Measurements from ENCODE around the gene GABBR2. TPM values are rescaled to one million over a fixed set of nuclear protein-coding genes. Genes with fewer than 3 reads are reported as not detected.

Gene GABBR2
- total and polyA plus RNA-seq, 4 experiments from 2014 or later: not detected

GRCh38 chr9:98551511-98552286 is 157.0 kb downstream of the GABBR2 start:
- no peak for DNase-seq
- ChIA-PET CTCF (ENCODE audit: partially characterized antibody) (no interaction called here), POLR2A (ENCODE audit: partially characterized antibody) (no interaction called here)
- Mint-ChIP-seq H3K4me3 (no peak overlapping the region), H3K27ac (no peak overlapping the region), H3K9me3 (no peaks in the 10 kb centered on the region), H3K36me3 (no peaks in the 10 kb centered on the region), H3K27me3 (peaks cover 2 to 10% of the 10 kb centered on the region in 2 donors), H3K4me1 (no peaks in the 10 kb centered on the region)
- H3K27ac ChIP-seq (ENCODE audit: low read depth, low read length): no peak overlapping the region
- H3K9me3 ChIP-seq (ENCODE audit: control insufficient read depth in 1 of 2, low read length in 2 of 2): no peaks in the 10 kb centered on the region
- intact Hi-C loops (cut with micrococcal nuclease): loop anchor here (10.0 kb wide), 1 partner anchor 213 kb away; no protein-coding TSS in a partner anchor
- H3K4me1 ChIP-seq (ENCODE audit: insufficient read depth, low read length): no peaks in the 10 kb centered on the region
- no peak overlapping the region for H3K4me3 ChIP-seq (ENCODE audit: low read length in 2 of 2)
- no peaks in the 10 kb centered on the region for H3K27me3 ChIP-seq (ENCODE audit: insufficient read depth, low read length)
- no peaks in the 10 kb centered on the region for H3K36me3 ChIP-seq (ENCODE audit: insufficient read depth, low read length)

DNA sequence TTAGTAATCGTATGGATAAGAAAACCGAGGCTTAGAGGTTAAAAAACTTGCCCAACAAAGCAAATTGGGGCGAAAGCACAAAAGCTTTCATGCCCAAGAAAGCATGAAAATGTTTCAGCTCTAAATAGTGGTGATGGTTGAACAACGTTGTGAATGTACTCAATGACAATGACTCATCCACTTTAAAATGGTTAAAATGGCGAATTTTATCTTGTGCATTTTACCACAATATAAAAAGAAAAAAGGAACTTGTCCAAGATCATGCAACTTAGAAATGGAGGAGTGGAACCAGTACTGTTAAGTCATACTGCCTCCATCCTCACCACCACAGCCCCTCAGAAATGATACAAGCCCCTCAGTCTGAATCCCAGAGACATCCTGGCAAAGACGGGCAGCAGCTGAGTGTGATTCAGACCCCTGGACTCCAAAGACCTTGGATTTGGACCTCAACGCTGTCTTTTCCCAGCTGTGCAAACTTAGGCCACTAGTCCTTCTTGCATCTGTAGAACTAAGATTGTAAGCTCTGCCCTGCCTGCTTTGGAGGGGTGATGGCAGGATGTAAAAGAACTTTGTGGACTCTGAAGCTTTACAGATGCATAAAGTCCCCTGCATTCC is 158.4 kb downstream of the GABBR2 start:
- H3K4me3 Mint-ChIP-seq: no peak overlapping the region
- H3K36me3 Mint-ChIP-seq: no peaks in the 10 kb centered on the region
- no peaks in the 10 kb centered on the region for H3K27me3 ChIP-seq (ENCODE audit: insufficient read depth, low read length)
- POLR2A ChIA-PET (ENCODE audit: partially characterized antibody): no interaction called here
- intact Hi-C loops (cut with micrococcal nuclease): loop anchor here (10.0 kb wide), 1 partner anchor 214 kb away; no protein-coding TSS in a partner anchor
- CTCF ChIA-PET (ENCODE audit: partially characterized antibody): no interaction called here
- no peaks in the 10 kb centered on the region for H3K4me1 ChIP-seq (ENCODE audit: insufficient read depth, low read length)
- H3K4me3 ChIP-seq (ENCODE audit: low read length in 2 of 2): no peak overlapping the region
- H3K9me3 Mint-ChIP-seq: no peaks in the 10 kb centered on the region
- no peak for DNase-seq
- no peaks in the 10 kb centered on the region for H3K9me3 ChIP-seq (ENCODE audit: control insufficient read depth in 1 of 2, low read length in 2 of 2)
- H3K4me1 Mint-ChIP-seq: no peaks in the 10 kb centered on the region
- H3K36me3 ChIP-seq (ENCODE audit: insufficient read depth, low read length): no peaks in the 10 kb centered on the region
- peaks cover 2 to 7% of the 10 kb centered on the region in 2 donors for H3K27me3 Mint-ChIP-seq
- H3K27ac ChIP-seq (ENCODE audit: low read depth, low read length): no peak overlapping the region
- H3K27ac Mint-ChIP-seq: no peak overlapping the region

DNA sequence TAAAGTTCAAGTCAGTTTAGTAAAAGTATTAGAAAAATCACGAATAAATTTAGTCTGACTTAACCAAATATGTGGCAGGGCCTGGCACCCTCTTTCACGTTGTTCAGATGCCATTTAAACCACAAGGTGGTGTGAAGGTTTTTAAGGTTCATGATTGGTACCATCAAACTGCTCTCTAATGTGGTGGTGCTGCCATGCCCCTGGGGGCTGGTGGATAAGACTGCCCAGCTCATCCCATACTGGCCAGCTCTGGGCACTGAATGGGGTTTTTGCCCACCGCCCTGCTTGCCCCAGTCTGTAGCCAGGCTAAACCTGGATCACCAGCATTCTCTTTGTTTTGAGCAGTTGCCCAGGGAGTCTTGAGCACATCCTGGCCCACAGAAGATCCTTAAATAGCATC is 159.3 kb downstream of the GABBR2 start:
- Histone ChIP-seq H3K9me3 (ENCODE audit: control insufficient read depth in 1 of 2, low read length in 2 of 2) (no peaks in the 10 kb centered on the region), H3K27ac (ENCODE audit: low read depth, low read length) (no peak overlapping the region), H3K36me3 (ENCODE audit: insufficient read depth, low read length) (no peaks in the 10 kb centered on the region), H3K4me3 (ENCODE audit: low read length in 2 of 2) (no peak overlapping the region), H3K4me1 (ENCODE audit: insufficient read depth, low read length) (no peaks in the 10 kb centered on the region), H3K27me3 (ENCODE audit: insufficient read depth, low read length) (no peaks in the 10 kb centered on the region)
- H3K4me3 Mint-ChIP-seq: no peak overlapping the region
- ChIA-PET POLR2A (ENCODE audit: partially characterized antibody) (no interaction called here), CTCF (ENCODE audit: partially characterized antibody) (no interaction called here)
- intact Hi-C loops (cut with micrococcal nuclease): no loop called here
- no peaks in the 10 kb centered on the region for H3K36me3 Mint-ChIP-seq
- no peak for DNase-seq
- no peak overlapping the region for H3K27ac Mint-ChIP-seq
- no peaks in the 10 kb centered on the region for H3K9me3 Mint-ChIP-seq
- no peaks in the 10 kb centered on the region for H3K4me1 Mint-ChIP-seq
- peaks cover 2 to 7% of the 10 kb centered on the region in 2 donors for H3K27me3 Mint-ChIP-seq

DNA sequence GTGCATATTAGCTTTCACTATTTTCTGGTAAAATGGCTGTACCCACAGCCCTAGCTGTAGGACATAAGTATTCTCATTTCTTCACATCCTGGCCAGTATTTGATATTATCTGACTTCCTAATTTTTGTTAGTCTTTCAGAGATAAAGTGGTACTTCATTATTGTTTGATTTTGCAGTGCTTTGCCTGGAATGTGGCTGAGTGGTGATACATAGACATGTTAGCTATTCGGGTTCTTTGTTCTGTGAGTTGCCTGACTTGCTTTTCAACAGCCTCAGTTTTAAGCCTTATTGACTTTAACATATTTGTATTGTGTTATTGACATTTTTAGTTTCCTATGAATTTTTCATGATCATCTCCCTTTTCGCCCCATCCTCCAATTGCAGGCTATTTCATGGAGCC is 161.1 kb downstream of the GABBR2 start:
- peaks cover 0 to 2% of the 10 kb centered on the region in 2 donors for H3K27me3 Mint-ChIP-seq
- H3K9me3 ChIP-seq (ENCODE audit: control insufficient read depth in 1 of 2, low read length in 2 of 2): no peaks in the 10 kb centered on the region
- no peaks in the 10 kb centered on the region for H3K27me3 ChIP-seq (ENCODE audit: insufficient read depth, low read length)
- H3K9me3 Mint-ChIP-seq: no peaks in the 10 kb centered on the region
- no peak overlapping the region for H3K4me3 Mint-ChIP-seq
- H3K36me3 ChIP-seq (ENCODE audit: insufficient read depth, low read length): no peaks in the 10 kb centered on the region
- no peaks in the 10 kb centered on the region for H3K4me1 ChIP-seq (ENCODE audit: insufficient read depth, low read length)
- H3K27ac Mint-ChIP-seq: no peak overlapping the region
- H3K36me3 Mint-ChIP-seq: no peaks in the 10 kb centered on the region
- DNase-seq: no peak
- peaks cover 0 to 2% (median under 1%) of the 10 kb centered on the region in 4 donors for H3K4me1 Mint-ChIP-seq
- no peak overlapping the region for H3K4me3 ChIP-seq (ENCODE audit: low read length in 2 of 2)
- POLR2A ChIA-PET (ENCODE audit: partially characterized antibody): no interaction called here
- CTCF ChIA-PET (ENCODE audit: partially characterized antibody): no interaction called here
- H3K27ac ChIP-seq (ENCODE audit: low read depth, low read length): no peak overlapping the region
- intact Hi-C loops (cut with micrococcal nuclease): no loop called here

DNA sequence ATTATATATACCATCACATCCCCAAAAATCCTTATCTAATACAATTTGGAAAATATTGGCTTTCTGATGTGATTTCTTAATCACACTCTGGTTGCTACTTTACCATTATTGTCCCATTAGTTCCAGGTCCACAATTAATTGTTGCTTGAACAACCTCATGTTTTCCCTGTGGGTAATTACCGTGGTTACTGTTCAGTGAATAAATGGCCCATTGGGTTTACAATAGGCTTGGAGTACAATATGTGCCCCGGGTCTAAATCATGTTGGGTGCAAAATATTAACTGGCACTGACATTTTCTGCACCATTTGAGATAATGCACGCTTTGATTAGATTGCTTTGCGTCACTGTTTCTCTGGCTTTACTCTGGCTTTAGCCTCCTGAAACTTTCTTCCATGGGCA is 163.7 kb downstream of the GABBR2 start:
- intact Hi-C loops (cut with micrococcal nuclease): no loop called here
- no peak overlapping the region for H3K4me3 ChIP-seq (ENCODE audit: low read length in 2 of 2)
- no peaks in the 10 kb centered on the region for H3K27me3 ChIP-seq (ENCODE audit: insufficient read depth, low read length)
- no peak overlapping the region for H3K27ac Mint-ChIP-seq
- H3K27ac ChIP-seq (ENCODE audit: low read depth, low read length): no peak overlapping the region
- no peaks in the 10 kb centered on the region for H3K4me1 ChIP-seq (ENCODE audit: insufficient read depth, low read length)
- H3K36me3 Mint-ChIP-seq: no peaks in the 10 kb centered on the region
- peaks cover 0 to 2% (median under 1%) of the 10 kb centered on the region in 4 donors for H3K4me1 Mint-ChIP-seq
- H3K9me3 ChIP-seq (ENCODE audit: control insufficient read depth in 1 of 2, low read length in 2 of 2): no peaks in the 10 kb centered on the region
- CTCF ChIA-PET (ENCODE audit: partially characterized antibody): no interaction called here
- POLR2A ChIA-PET (ENCODE audit: partially characterized antibody): no interaction called here
- H3K27me3 Mint-ChIP-seq: no peaks in the 10 kb centered on the region
- DNase-seq: no peak
- no peaks in the 10 kb centered on the region for H3K36me3 ChIP-seq (ENCODE audit: insufficient read depth, low read length)
- no peak overlapping the region for H3K4me3 Mint-ChIP-seq
- no peaks in the 10 kb centered on the region for H3K9me3 Mint-ChIP-seq

DNA sequence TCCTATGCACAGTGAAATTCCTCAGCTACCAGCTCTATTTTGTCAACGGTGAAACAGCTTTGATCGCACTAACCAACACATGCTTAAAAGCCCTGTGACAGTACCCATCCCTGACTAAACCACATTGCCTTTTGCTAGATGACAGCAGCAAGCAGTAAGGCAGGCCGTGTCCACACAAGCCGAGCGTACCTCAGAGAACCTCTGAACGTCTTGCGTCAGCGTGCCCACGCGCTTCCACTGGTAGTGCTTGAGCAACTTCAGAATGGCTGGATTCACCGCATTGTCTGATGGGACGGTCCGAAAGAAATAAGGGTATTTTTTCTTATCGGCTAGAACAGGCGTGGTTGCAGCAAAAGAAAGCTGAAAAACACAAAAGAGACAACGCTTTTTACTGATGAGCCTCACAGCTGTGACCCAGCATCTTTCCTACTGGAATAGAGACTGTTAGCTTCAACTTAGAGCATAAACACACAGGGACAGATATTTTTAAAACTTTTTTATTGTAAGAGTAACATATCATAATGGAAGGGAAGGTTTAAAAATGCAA is 167.0 kb downstream of the GABBR2 start:
- ChIA-PET POLR2A (ENCODE audit: partially characterized antibody) (no interaction called here), CTCF (ENCODE audit: partially characterized antibody) (no interaction called here)
- intact Hi-C loops (cut with micrococcal nuclease): no loop called here
- Mint-ChIP-seq H3K27me3 (peaks cover 0 to 4% of the 10 kb centered on the region in 2 donors), H3K27ac (no peak overlapping the region), H3K36me3 (no peaks in the 10 kb centered on the region), H3K9me3 (no peaks in the 10 kb centered on the region), H3K4me1 (peaks cover 0 to 2% (median under 1%) of the 10 kb centered on the region in 4 donors), H3K4me3 (no peak overlapping the region)
- no peaks in the 10 kb centered on the region for H3K36me3 ChIP-seq (ENCODE audit: insufficient read depth, low read length)
- H3K4me3 ChIP-seq (ENCODE audit: low read length in 2 of 2): no peak overlapping the region
- no peaks in the 10 kb centered on the region for H3K27me3 ChIP-seq (ENCODE audit: insufficient read depth, low read length)
- no peak for DNase-seq
- no peaks in the 10 kb centered on the region for H3K4me1 ChIP-seq (ENCODE audit: insufficient read depth, low read length)
- H3K9me3 ChIP-seq (ENCODE audit: control insufficient read depth in 1 of 2, low read length in 2 of 2): no peaks in the 10 kb centered on the region
- H3K27ac ChIP-seq (ENCODE audit: low read depth, low read length): no peak overlapping the region

DNA sequence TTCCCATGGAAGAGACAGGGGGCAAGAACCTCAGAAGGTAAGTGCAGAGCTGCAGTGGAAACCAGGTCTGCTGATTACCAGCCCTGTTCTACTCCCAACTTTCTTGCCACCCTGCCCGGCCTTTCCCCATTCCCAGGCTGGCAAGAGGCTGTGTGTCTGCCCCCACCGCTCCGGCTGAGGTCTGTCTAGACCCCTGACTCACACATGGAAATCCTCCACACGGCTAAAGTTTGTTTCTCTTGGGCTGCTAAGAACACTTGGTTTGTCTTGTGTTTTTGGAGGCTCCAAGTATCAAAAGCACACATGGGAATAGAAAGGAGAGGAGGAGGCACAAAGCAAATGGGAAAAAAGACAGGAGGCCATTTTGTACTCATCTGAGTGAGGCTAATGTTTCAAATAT is 168.3 kb downstream of the GABBR2 start:
- Mint-ChIP-seq H3K27ac (no peak overlapping the region), H3K27me3 (peaks cover 0 to 4% of the 10 kb centered on the region in 2 donors), H3K4me1 (peaks cover 0 to 2% (median under 1%) of the 10 kb centered on the region in 4 donors), H3K9me3 (no peaks in the 10 kb centered on the region), H3K36me3 (no peaks in the 10 kb centered on the region), H3K4me3 (no peak overlapping the region)
- H3K4me1 ChIP-seq (ENCODE audit: insufficient read depth, low read length): no peaks in the 10 kb centered on the region
- no peaks in the 10 kb centered on the region for H3K27me3 ChIP-seq (ENCODE audit: insufficient read depth, low read length)
- H3K9me3 ChIP-seq (ENCODE audit: control insufficient read depth in 1 of 2, low read length in 2 of 2): no peaks in the 10 kb centered on the region
- no peak for DNase-seq
- H3K4me3 ChIP-seq (ENCODE audit: low read length in 2 of 2): no peak overlapping the region
- H3K27ac ChIP-seq (ENCODE audit: low read depth, low read length): no peak overlapping the region
- H3K36me3 ChIP-seq (ENCODE audit: insufficient read depth, low read length): no peaks in the 10 kb centered on the region
- intact Hi-C loops (cut with micrococcal nuclease): no loop called here
- ChIA-PET POLR2A (ENCODE audit: partially characterized antibody) (no interaction called here), CTCF (ENCODE audit: partially characterized antibody) (no interaction called here)

Measured in CD4-positive, alpha-beta memory T cell (primary cell).